A549 (cell line): ENCODE measurements around the gene PPP2R2D.

Source experiments
- CHD4 ChIP-seq: fragments of 200-600 bp; sonication (generic); IDR thresholded peaks from 2 replicates; pipeline ENCODE4 v1.6.1; 2016; ENCODE audit warnings: antibody characterized with exemption, mild to moderate bottlenecking, borderline replicate concordance
- CTCF ChIP-seq: fragments of >200 bp; sonication (Bioruptor Twin); formaldehyde crosslinking; IDR thresholded peaks from 3 replicates; pipeline ENCODE4 v1.5.1; 2016
- HDAC2 ChIP-seq: fragments of 200-600 bp; sonication (generic); IDR thresholded peaks from 2 replicates; pipeline ENCODE4 v1.6.1; 2016
- POLR2A ChIP-seq: IDR thresholded peaks from 2 replicates; pipeline ENCODE4 v1.6.1; 2012; ENCODE audit warnings: mild to moderate bottlenecking, low read length
- RAD21 ChIP-seq, 2 experiments: fragments of >200 bp in 1 of 2; sonication (Bioruptor Twin) in 1 of 2; formaldehyde crosslinking in 1 of 2; IDR thresholded peaks in 1 of 2; conservative IDR thresholded peaks in 1 of 2; 2 replicates in 1 of 2; 3 replicates in 1 of 2; pipeline ENCODE4 v1.6.1; 2012 to 2018; ENCODE audit warnings: inconsistent platforms in 1 of 2
- ZNF302 ChIP-seq: fragments of 250-450 bp; sonication (Bioruptor Pico); IDR thresholded peaks from 2 replicates; pipeline ENCODE4 v1.9.0; 2021; ENCODE audit warnings: inconsistent platforms, mild to moderate bottlenecking, moderate library complexity
- TF ChIP-seq, protein P1 (sequence below): fragments of 150-350 bp; IDR thresholded peaks from 2 replicates; pipeline ENCODE4 v1.6.1; 2014; ENCODE audit warnings: low read depth, mild to moderate bottlenecking, low read length

- TF ChIP-seq CTCF, result no peak
- no peak for TF ChIP-seq HDAC2
- TF ChIP-seq RAD21 (conservative IDR thresholded peaks at IDR 0.05 in 1 of 2, IDR thresholded peaks at IDR 0.05 in 1 of 2), result no peak
- no peak for TF ChIP-seq POLR2A
- TF ChIP-seq CHD4, result no peak
- TF ChIP-seq, protein P1, sequence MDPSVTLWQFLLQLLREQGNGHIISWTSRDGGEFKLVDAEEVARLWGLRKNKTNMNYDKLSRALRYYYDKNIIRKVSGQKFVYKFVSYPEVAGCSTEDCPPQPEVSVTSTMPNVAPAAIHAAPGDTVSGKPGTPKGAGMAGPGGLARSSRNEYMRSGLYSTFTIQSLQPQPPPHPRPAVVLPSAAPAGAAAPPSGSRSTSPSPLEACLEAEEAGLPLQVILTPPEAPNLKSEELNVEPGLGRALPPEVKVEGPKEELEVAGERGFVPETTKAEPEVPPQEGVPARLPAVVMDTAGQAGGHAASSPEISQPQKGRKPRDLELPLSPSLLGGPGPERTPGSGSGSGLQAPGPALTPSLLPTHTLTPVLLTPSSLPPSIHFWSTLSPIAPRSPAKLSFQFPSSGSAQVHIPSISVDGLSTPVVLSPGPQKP, result no peak
- no peak for TF ChIP-seq ZNF302 (CRISPR knock-in tag)
Observed at GRCh38 chr10:131907679-131908078, 6.9 kb downstream of the PPP2R2D start.
